GM12891 (cell line): Measurements from ENCODE around the gene CD300LF.
A peak's percentile ranks its signal among the peaks of the same experiment; 100 is the strongest.

Experiments
- DNase-seq: peaks from one replicate; pipeline ENCODE4 v3.0.0; 2011; ENCODE audit warnings: low spot score; ENCODE audit not compliant: insufficient read length
- FAIRE-seq: peaks from 2 replicates; lab custom pipeline; 2011; peaks lifted over from hg19 to GRCh38; lab: Jason Lieb, UNC
- PAX5 ChIP-seq: IDR thresholded peaks from 2 replicates; pipeline ENCODE4 v1.6.1; 2011; ENCODE audit warnings: low read length, moderate library complexity, mild to moderate bottlenecking; ENCODE audit not compliant: insufficient read depth, severe bottlenecking
- POLR2A ChIP-seq: IDR thresholded peaks from 2 replicates; pipeline ENCODE4 v1.6.1; 2011; ENCODE audit warnings: low read depth, low read length, control low read depth
- POLR2AphosphoS5 ChIP-seq: IDR thresholded peaks from 2 replicates; pipeline ENCODE4 v1.6.1; 2011; ENCODE audit warnings: low read depth, low read length, control low read depth
- POU2F2 ChIP-seq: IDR thresholded peaks from 2 replicates; pipeline ENCODE4 v1.6.1; 2011; ENCODE audit warnings: low read depth, mild to moderate bottlenecking, control low read depth, low read length, moderate library complexity
- SPI1 ChIP-seq: IDR thresholded peaks from 2 replicates; pipeline ENCODE4 v1.6.1; 2011; ENCODE audit warnings: low read depth, low read length, control low read depth
- TAF1 ChIP-seq: IDR thresholded peaks from 2 replicates; pipeline ENCODE4 v1.6.1; 2011; ENCODE audit warnings: low read depth, low read length, control low read depth

Gene CD300LF

DNA sequence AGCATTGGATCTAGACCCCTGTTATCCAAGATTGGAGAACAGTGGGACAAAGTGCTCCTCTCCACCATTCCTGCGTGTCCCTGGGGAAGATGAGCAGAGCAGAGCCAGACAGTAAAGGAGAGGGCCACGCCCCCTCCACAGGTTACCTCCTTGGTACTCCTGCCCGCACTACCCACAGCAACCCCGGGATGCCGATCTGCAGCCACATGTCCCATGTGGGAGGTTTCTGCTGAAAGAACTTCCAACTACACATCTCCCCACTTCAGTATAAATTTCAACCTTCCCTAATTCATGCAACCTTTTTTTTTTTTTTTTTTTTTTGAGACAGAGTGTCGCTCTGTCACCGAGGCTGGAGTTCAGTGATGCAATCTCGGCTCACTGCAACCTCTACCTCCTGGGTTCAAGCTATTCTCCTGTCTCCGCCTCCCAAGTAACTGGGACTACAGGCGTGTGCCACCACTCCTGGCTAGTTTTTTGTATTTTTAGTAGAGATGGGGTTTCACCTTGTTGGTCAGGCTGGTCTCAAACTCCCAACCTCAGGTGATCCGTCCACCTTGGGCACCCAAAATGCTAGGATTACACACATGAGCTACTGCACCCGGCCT lies 26.6 kb upstream of the CD300LF start:
- FAIRE-seq: no peak
- TF ChIP-seq PAX5 (no peak), TAF1 (no peak), POLR2A (no peak), POLR2AphosphoS5 (no peak), POU2F2 (no peak), SPI1 (no peak)
- no peak for DNase-seq

DNA sequence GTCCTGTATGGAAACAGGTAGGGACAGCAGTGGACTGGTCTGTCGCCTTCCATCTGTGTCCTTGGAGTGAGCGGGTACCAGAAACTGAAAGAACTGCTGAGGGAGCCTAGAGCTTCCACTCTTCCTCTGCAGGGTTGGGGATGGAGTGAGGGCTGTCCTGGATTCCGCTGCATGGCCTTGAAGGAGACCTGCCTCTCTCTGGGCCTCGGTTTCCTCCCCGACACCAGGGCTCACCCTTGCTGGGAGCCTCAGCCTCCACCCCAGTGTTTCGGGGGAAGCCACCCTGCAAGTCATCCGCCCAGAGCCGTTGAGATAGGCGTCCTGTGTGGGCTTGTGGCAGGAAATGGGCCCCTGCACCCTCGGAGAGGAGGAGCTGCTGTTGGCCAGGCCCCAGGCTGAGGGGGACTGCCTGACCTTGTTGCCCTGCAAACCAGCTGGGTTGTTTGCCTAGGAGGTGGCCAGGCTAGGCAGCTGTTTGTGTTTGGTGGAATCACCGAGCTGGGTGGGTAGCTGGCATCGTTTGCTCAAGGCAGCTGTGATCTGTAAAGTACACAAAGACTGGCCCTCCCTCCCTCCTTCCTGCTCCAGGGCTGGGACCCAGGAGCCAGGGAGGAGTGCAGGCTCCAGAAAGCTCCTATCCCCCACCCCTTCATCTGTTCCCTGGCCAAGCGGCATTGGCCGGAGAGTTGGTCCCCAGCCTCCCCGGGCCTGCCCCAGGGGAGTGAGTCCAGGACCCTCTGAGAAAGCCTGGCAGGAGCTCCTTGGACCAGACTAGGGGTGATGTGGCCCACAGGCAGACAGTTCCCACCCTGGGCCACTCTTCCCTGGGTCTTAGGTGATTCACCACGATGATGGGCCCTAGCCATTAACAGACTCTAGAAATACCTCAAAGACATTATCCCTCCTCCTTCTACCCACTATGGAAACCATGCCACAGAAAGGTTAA lies 25.6 kb upstream of the CD300LF start:
- TF ChIP-seq POU2F2 (peak; percentile 47; the same call in 1 of the 2 replicates), SPI1 (no peak), POLR2A (peak; percentile 48; the same call in 1 of the 2 replicates), TAF1 (peak; percentile 60; the same call in 1 of the 2 replicates)
- peak; percentile 94 for FAIRE-seq
- no peak for DNase-seq

DNA sequence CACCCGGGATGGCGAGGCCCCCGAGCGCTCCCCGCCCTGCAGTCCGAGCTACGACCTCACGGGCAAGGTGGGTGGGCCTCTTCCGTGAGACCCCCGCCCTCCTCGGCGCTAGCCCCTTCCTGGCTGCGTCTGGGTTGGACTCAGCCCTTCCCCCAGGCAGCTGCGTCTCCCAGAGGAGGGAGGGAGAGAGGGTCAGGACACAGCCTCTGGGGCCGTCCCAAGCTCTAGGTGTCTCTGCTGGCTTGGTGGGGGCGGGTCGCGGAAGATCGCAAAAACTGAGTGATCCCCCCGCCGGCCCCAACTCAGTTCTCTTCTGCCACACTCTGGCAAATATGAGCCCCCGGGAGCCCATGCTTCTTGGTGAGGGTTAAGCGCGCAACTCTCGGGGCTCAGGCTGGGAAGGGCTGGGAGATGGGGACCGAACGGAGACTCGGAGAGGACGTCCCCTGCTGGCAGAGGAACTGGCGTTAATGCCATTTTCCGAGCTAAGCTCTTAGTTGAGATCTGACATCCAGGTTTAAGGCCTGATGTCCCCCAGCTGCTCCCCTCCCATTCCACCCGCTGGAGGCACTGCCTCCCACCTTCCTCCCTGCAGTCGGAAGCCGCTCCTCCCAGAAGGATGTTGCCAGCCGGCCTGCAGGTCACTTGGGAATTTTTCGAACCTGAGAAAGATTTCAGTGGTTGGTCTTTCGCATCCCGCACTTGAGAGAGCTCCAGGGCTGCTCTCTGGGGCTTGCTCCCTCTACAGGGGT lies 24.8 kb upstream of the CD300LF start:
- TF ChIP-seq SPI1 (no peak), PAX5 (no peak), POLR2AphosphoS5 (no peak), POU2F2 (no peak), POLR2A (no peak), TAF1 (no peak)
- no peak for DNase-seq

DNA sequence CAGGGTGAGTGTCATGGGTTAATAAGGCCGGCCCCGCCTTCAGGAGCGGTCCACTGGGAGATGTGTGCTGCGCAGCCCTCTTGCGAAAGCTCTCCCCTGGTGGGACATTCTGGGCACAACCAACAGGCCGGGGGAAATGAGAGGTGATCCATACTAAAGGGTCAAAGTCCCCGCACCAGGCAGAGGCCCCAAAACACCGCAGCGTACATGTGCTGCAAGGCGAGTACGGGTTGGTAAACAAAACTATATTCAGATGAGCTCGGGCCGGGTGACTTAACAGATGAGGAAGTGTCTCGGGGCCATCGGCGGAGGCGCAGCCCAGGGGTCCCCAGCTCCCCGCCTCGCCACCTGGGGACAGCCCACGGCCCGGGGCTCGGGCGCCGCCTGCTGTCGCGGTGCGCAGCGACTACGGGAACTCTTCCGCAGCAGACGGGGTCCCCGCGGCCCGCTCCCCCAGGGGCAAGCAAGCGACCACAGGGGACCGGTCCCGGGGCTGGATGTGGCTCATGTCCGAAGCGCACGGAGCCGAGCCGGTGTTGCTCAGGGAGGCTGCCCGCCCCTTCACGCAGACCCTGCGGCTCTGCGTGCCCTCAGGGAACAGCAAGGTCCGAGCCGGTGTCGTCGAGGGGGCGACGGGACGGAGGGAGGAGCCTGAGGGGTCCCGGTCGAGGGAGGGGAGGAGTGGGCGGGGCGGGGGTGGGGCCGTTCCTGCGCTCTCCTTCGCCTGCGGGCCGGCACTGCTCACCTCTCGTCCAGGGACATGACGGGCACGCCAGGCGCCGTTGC lies 24.0 kb upstream of the CD300LF start, which contains the start of gene RAB37:
TSS of gene RAB37 (plus strand) at position 744 of the 786 bp plus-strand sequence. CDS start at position 761, 17 bp downstream.
- TF ChIP-seq SPI1 (peak; percentile 70), PAX5 (no peak), POU2F2 (no peak), POLR2A (no peak), POLR2AphosphoS5 (no peak)
- DNase-seq: no peak
- peak; percentile 61 for FAIRE-seq

More for the DNA sequence above, 24.8 kb upstream of the CD300LF start:
- peak; percentile 73 for FAIRE-seq

DNA sequence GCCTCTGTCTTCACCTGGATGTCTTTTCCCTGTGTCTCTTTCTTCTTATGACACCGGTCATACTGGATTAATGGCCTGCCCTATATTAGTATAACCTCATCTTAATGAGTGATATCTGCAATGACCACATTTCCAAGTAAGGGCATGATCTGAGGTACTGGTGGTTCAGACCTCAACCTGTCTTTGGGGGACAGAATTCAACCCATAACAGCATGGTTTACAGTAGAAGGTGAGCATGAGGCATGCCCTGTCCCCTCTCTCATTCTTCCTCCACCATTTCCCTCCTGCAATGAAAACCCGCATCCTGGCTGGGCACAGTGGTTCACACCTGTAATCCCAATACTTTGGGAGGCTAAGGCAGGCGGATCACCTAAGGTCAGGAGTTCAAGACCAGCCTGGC lies 21.5 kb upstream of the CD300LF start:
- DNase-seq (no peak), FAIRE-seq (no peak)
- no peak for TF ChIP-seq PAX5
- TF ChIP-seq TAF1: no peak

DNA sequence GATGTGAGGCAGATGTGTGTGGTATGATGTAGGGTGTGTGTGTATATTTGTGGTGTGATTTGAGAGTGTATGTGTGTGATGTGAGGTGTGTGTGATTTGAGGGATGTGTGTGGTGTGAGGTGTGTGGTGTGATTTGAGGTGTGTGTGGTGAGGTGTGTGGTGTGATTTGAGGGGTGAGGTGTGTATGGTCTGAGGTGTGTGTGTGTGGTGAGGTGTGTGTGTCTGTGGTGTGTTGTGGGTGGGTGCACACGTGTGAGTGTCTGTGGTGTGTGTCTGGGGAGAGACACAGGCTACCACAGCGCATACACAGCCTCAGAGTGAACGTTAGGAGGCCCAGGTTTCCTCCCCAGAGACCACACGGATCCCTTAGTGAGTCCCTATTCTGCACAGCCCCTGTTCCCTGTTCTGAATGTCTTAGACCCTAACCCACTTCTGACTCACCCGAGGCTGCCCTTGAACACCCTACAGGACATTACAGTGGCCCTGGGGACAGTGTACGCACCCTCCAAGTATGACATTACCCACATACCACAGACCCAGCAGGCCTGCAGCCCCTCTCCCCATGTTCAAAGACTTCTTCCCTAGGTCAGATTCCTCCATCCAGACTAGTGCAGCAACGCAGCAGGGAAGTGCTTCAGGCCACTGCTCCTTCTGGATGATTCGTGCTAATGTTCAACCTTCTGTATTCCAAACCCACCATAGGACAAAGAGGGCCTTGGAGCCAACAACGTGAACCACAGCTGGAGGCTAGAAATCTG lies 20.8 kb upstream of the CD300LF start:
- DNase-seq: no peak
- TF ChIP-seq PAX5 (no peak), POLR2A (no peak), SPI1 (no peak), TAF1 (no peak), POU2F2 (no peak), POLR2AphosphoS5 (no peak)
- peak; percentile 97 for FAIRE-seq

DNA sequence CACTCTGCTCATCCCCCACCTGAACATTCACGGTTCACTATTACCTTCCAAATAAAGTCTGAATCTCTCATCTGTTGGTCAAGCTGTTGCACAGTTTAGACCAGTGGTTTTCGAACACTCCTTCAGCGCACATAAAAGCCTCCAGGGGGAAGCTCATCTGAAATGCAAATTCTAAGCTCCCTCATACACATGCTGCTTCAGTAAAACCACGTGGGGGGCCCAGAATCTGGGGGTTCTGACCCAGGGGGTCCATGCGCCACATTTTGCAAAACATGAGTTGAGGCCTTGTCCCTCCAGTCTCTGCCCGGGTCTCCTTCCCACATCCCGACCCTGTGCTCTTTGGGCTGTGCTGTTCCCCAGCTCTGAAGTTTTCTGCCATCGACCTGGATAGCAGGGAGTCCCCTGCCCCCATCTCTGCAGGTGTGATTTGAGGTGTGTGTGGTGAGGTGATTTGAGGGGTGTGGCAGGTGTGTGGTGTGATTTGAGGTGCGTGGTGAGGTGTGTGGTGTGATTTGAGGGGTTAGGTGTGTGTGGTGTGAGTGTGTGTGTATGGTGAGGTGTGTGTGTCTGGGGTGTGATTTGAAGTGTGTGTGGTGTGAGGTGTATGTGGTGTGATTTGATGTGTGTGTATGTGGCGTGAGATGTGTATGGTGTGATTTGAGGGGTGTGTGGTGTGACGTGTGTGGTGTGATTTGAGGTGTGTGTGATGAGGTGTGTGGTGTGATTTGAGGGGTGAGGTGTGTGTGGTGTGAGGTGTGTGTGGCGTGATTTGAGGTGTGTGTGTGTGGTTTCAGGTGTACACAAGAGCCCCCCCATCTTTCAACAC lies 19.5 kb upstream of the CD300LF start:
- TF ChIP-seq POLR2A (no peak), SPI1 (no peak), TAF1 (no peak), PAX5 (no peak), POLR2AphosphoS5 (no peak), POU2F2 (no peak)
- peak; percentile 87 for FAIRE-seq
- DNase-seq: no peak
